GM23338 (cell line): ENCODE measurements around the gene KCNK15. TPM values are rescaled to one million over a fixed set of nuclear protein-coding genes. Genes with fewer than 3 reads are reported as not detected.

Source experiments
- ATAC-seq: fragments of 200-7000 bp; cut with Tn5 transposase; 3 replicates; pipeline ENCODE4 v1.9.1; 2020
- DNase-seq: peaks from one replicate; pipeline ENCODE4 v3.0.0-alpha.2; 2015; ENCODE audit warnings: low spot score
- H2AFZ ChIP-seq: fragments of 200-600 bp; sonication (generic); 2 replicates; pipeline ENCODE4 v1.8.0; 2016; ENCODE audit warnings: antibody characterized with exemption, mild to moderate bottlenecking, moderate library complexity
- H3F3A ChIP-seq: fragments of 200-600 bp; sonication (generic); replicated peaks from 2 replicates; pipeline ENCODE4 v1.8.0; 2017; ENCODE audit warnings: antibody characterized with exemption, mixed run types, low read depth
- H3K27ac ChIP-seq: fragments of 200-600 bp; sonication (generic); 2 replicates; pipeline ENCODE4 v1.6.1; 2016; ENCODE audit warnings: low read depth
- H3K27me3 ChIP-seq: fragments of 200-600 bp; sonication (generic); 2 replicates; pipeline ENCODE4 v1.8.0; 2016; ENCODE audit warnings: mild to moderate bottlenecking, mixed run types, moderate library complexity; ENCODE audit not compliant: insufficient read depth
- H3K36me3 ChIP-seq: fragments of 200-600 bp; sonication (generic); 2 replicates; pipeline ENCODE4 v1.8.0; 2016; ENCODE audit warnings: mild to moderate bottlenecking; ENCODE audit not compliant: insufficient read depth
- H3K4me1 ChIP-seq: fragments of 200-600 bp; sonication (generic); 2 replicates; pipeline ENCODE4 v1.8.0; 2016; ENCODE audit warnings: mild to moderate bottlenecking, moderate library complexity; ENCODE audit not compliant: insufficient read depth
- H3K4me2 ChIP-seq: fragments of 200-600 bp; sonication (generic); 2 replicates; pipeline ENCODE4 v1.7.1; 2017; ENCODE audit warnings: mixed run types
- H3K4me3 ChIP-seq: fragments of 200-600 bp; sonication (generic); 2 replicates; pipeline ENCODE4 v1.6.1; 2016; ENCODE audit warnings: mixed run types
- H3K79me2 ChIP-seq: fragments of 200-600 bp; sonication (generic); replicated peaks from 2 replicates; pipeline ENCODE4 v1.8.0; 2017; ENCODE audit warnings: mild to moderate bottlenecking; ENCODE audit not compliant: insufficient read depth
- H3K9me2 ChIP-seq: fragments of 200-600 bp; sonication (generic); 2 replicates; pipeline ENCODE4 v1.8.0; 2017; ENCODE audit not compliant: insufficient read depth
- H4K20me1 ChIP-seq: fragments of 200-600 bp; sonication (generic); replicated peaks from 2 replicates; pipeline ENCODE4 v1.8.0; 2017; ENCODE audit warnings: mild to moderate bottlenecking; ENCODE audit not compliant: insufficient read depth
- H3K27ac Mint-ChIP-seq: 2 replicates; pipeline ENCODE4 v1.8.0; 2020; ENCODE audit warnings: inconsistent platforms, mild to moderate bottlenecking, moderate library complexity, mixed read lengths
- H3K27me3 Mint-ChIP-seq: 3 replicates; pipeline ENCODE4 v1.8.0; 2022; ENCODE audit warnings: low read depth, mild to moderate bottlenecking, moderate library complexity, mixed read lengths, inconsistent platforms; ENCODE audit not compliant: insufficient read depth, poor library complexity
- H3K36me3 Mint-ChIP-seq: 3 replicates; pipeline ENCODE4 v1.8.0; 2021; ENCODE audit warnings: low read depth, mild to moderate bottlenecking, inconsistent platforms, moderate library complexity, mixed read lengths
- H3K4me1 Mint-ChIP-seq: 3 replicates; pipeline ENCODE4 v1.8.0; 2020; ENCODE audit warnings: mild to moderate bottlenecking, inconsistent platforms, mixed read lengths
- H3K4me3 Mint-ChIP-seq: 3 replicates; pipeline ENCODE4 v1.8.0; 2021; ENCODE audit warnings: moderate library complexity, mild to moderate bottlenecking, inconsistent platforms, mixed read lengths
- H3K9me3 Mint-ChIP-seq: 3 replicates; pipeline ENCODE4 v1.8.0; 2020; ENCODE audit warnings: moderate library complexity, mild to moderate bottlenecking, inconsistent platforms, mixed read lengths
- CREB1 ChIP-seq: fragments of 250-450 bp; sonication (Bioruptor Pico); IDR thresholded peaks from 2 replicates; pipeline ENCODE4 v1.5.0; 2020; ENCODE audit warnings: low read depth, mild to moderate bottlenecking, moderate library complexity
- JUNB ChIP-seq: IDR thresholded peaks from one replicate; pipeline ENCODE4 v1.6.1; 2016; ENCODE audit warnings: antibody characterized with exemption; ENCODE audit not compliant: unreplicated experiment
- POLR2AphosphoS5 ChIP-seq: IDR thresholded peaks from 2 replicates; pipeline ENCODE4 v1.6.1; 2016; ENCODE audit warnings: antibody characterized with exemption, low read depth
- ZNF114 ChIP-seq: fragments of 250-450 bp; sonication (Bioruptor Pico); IDR thresholded peaks from 2 replicates; pipeline ENCODE4 v1.5.0; 2020; ENCODE audit warnings: mild to moderate bottlenecking, moderate library complexity
- ZNF331 ChIP-seq: fragments of 250-450 bp; sonication (Bioruptor Pico); IDR thresholded peaks from 2 replicates; pipeline ENCODE4 v1.5.0; 2020; ENCODE audit warnings: low read depth, mild to moderate bottlenecking, moderate library complexity
- polyA plus RNA-seq: library from polyadenylated mRNA; unstranded; fragments of >200 nt; fragmentation: Nextera tagmentation; extraction: Ambion mirVana; gene quantifications from 2 replicates; pipeline ENCODE4 v1.2.1, GENCODE V29; 2016
- total RNA-seq: library from RNA; depleted of rRNA; stranded (reverse); fragments of >200 nt; shearing (Covaris generic); gene quantifications from 2 replicates; pipeline ENCODE4 v1.2.3, GENCODE V29; 2014
- TF ChIP-seq, protein P1 (sequence below): fragments of 250-450 bp; sonication (Bioruptor Pico); IDR thresholded peaks from 2 replicates; pipeline ENCODE4 v1.5.0; 2020; ENCODE audit warnings: mild to moderate bottlenecking, moderate library complexity
- TF ChIP-seq, protein P2 (sequence below): IDR thresholded peaks from 2 replicates; pipeline ENCODE4 v1.6.1; 2016; ENCODE audit warnings: antibody characterized with exemption

KCNK15 gene
- total and polyA plus RNA-seq, 2 experiments from 2014 or later = 0.63 to 3.3 TPM

DNA sequence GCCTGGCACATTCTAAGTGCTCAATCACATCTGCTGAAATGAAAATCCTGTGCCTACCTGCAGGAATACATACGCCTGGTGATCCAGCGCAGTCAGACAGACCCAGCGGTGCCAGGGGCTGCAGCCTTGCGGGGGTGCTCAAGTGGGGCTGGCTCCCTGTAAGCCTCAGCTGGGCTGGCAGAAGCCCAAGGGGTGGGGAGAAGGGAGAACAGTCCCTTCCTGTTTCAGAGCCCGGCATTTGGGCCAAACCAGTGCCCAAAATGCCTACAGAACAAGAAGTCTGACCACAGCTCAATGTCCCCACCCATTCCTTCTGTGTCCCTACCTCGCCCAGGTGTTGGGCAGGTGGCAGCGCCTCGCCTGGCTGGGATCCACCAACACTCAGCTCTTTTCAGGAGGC is 22.6 kb downstream of the KCNK15 start (continued):
- TF ChIP-seq, protein P1, sequence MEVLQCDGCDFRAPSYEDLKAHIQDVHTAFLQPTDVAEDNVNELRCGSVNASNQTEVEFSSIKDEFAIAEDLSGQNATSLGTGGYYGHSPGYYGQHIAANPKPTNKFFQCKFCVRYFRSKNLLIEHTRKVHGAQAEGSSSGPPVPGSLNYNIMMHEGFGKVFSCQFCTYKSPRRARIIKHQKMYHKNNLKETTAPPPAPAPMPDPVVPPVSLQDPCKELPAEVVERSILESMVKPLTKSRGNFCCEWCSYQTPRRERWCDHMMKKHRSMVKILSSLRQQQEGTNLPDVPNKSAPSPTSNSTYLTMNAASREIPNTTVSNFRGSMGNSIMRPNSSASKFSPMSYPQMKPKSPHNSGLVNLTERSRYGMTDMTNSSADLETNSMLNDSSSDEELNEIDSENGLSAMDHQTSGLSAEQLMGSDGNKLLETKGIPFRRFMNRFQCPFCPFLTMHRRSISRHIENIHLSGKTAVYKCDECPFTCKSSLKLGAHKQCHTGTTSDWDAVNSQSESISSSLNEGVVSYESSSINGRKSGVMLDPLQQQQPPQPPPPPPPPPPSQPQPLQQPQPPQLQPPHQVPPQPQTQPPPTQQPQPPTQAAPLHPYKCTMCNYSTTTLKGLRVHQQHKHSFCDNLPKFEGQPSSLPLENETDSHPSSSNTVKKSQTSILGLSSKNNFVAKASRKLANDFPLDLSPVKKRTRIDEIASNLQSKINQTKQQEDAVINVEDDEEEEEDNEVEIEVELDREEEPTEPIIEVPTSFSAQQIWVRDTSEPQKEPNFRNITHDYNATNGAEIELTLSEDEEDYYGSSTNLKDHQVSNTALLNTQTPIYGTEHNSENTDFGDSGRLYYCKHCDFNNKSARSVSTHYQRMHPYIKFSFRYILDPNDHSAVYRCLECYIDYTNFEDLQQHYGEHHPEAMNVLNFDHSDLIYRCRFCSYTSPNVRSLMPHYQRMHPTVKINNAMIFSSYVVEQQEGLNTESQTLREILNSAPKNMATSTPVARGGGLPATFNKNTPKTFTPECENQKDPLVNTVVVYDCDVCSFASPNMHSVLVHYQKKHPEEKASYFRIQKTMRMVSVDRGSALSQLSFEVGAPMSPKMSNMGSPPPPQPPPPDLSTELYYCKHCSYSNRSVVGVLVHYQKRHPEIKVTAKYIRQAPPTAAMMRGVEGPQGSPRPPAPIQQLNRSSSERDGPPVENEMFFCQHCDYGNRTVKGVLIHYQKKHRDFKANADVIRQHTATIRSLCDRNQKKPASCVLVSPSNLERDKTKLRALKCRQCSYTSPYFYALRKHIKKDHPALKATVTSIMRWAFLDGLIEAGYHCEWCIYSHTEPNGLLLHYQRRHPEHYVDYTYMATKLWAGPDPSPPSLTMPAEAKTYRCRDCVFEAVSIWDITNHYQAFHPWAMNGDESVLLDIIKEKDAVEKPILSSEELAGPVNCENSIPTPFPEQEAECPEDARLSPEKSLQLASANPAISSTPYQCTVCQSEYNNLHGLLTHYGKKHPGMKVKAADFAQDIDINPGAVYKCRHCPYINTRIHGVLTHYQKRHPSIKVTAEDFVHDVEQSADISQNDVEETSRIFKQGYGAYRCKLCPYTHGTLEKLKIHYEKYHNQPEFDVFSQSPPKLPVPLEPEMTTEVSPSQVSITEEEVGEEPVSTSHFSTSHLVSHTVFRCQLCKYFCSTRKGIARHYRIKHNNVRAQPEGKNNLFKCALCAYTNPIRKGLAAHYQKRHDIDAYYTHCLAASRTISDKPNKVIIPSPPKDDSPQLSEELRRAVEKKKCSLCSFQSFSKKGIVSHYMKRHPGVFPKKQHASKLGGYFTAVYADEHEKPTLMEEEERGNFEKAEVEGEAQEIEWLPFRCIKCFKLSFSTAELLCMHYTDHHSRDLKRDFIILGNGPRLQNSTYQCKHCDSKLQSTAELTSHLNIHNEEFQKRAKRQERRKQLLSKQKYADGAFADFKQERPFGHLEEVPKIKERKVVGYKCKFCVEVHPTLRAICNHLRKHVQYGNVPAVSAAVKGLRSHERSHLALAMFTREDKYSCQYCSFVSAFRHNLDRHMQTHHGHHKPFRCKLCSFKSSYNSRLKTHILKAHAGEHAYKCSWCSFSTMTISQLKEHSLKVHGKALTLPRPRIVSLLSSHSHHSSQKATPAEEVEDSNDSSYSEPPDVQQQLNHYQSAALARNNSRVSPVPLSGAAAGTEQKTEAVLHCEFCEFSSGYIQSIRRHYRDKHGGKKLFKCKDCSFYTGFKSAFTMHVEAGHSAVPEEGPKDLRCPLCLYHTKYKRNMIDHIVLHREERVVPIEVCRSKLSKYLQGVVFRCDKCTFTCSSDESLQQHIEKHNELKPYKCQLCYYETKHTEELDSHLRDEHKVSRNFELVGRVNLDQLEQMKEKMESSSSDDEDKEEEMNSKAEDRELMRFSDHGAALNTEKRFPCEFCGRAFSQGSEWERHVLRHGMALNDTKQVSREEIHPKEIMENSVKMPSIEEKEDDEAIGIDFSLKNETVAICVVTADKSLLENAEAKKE = no peak

DNA sequence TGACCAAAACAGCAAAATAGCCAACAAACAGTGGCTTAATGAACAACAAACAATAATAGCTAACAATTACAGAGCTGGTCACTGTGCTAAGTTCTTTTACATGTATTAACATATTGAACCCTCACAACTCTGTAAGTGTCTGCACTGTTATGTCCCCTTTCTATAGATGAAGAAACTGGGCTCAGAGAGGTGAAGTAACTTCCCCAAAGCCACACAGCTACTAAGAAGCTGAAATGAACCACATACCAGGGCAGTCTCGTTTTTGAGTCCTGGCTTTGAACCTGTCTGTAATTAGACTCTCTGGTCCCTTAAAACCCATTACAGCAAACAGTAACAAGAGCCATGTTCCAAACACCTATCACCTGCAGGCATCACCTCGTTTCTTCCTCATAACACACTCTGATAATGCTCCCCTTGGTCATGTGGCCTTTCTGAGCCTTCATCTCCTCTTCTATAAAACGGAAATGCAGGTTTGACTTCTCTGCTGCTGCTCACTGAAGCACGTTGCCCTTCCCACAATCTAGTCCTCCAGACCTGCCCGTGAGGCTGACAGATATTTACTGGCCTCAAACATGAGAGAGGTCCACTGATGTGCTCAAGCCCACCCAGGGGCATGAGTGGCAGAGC is 23.3 kb downstream of the KCNK15 start:
- Mint-ChIP-seq H3K36me3 (peaks cover 3% of the 10 kb centered on the region; the same call in 1 of the 3 replicates), H3K27me3 (no peaks in the 10 kb centered on the region), H3K4me1 (peaks cover 4% of the 10 kb centered on the region; the same call in 1 of the 3 replicates), H3K4me3 (no peak overlapping the region), H3K9me3 (no peaks in the 10 kb centered on the region), H3K27ac (no peak overlapping the region)
- H4K20me1 ChIP-seq = no peaks in the 10 kb centered on the region; the same call in 1 of the 2 replicates
- DNase-seq = no peak
- ATAC-seq = no peak
- H2AFZ ChIP-seq = no peak overlapping the region
- H3F3A ChIP-seq = no peaks in the 10 kb centered on the region
- no peak overlapping the region for H3K4me3 ChIP-seq
- no peaks in the 10 kb centered on the region for H3K36me3 ChIP-seq
- no peaks in the 10 kb centered on the region for H3K9me2 ChIP-seq
- no peaks in the 10 kb centered on the region for H3K27me3 ChIP-seq
- no peak overlapping the region for H3K4me2 ChIP-seq
- no peak for TF ChIP-seq ZNF331
- TF ChIP-seq CREB1 = no peak
- no peak for TF ChIP-seq ZNF114 (CRISPR knock-in tag)
- TF ChIP-seq POLR2AphosphoS5 = no peak
- TF ChIP-seq, protein P2, sequence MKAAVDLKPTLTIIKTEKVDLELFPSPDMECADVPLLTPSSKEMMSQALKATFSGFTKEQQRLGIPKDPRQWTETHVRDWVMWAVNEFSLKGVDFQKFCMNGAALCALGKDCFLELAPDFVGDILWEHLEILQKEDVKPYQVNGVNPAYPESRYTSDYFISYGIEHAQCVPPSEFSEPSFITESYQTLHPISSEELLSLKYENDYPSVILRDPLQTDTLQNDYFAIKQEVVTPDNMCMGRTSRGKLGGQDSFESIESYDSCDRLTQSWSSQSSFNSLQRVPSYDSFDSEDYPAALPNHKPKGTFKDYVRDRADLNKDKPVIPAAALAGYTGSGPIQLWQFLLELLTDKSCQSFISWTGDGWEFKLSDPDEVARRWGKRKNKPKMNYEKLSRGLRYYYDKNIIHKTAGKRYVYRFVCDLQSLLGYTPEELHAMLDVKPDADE = no peak
- no peak for TF ChIP-seq JUNB
- TF ChIP-seq, protein P1 = no peak
- H3K27ac ChIP-seq = no peak overlapping the region
- no peaks in the 10 kb centered on the region for H3K79me2 ChIP-seq
- no peaks in the 10 kb centered on the region for H3K4me1 ChIP-seq
